A549 (cell line): ENCODE measurements around the gene NR1D1. TPM values are rescaled to one million over a fixed set of nuclear protein-coding genes. Genes with fewer than 3 reads are reported as not detected.

ENCODE experiments used
- ATAC-seq, 2 experiments: fragments of 200-7000 bp in 1 of 2; fragments of >200 bp in 1 of 2; cut with Nextera tagmentation in 1 of 2; cut with Tn5 transposase in 1 of 2; 3 replicates each; pipeline versions ENCODE4 v1.8.0 to v1.9.1; 2018 to 2020; ENCODE audit warnings: mild to moderate bottlenecking in 1 of 2, moderate library complexity in 1 of 2
- CTCF ChIA-PET: fragments of 300-600 bp; sonication (Branson Sonifier 250); formaldehyde crosslinking; extraction: SDS; loops from one replicate; lab custom pipeline; 2021; ENCODE audit warnings: antibody characterized with exemption, inconsistent platforms; lab: Yijun Ruan, JAX
- POLR2A ChIA-PET: fragments of 350-600 bp; formaldehyde crosslinking; extraction: SDS; loops from one replicate; lab custom pipeline; 2021; ENCODE audit warnings: antibody characterized with exemption, inconsistent platforms; lab: Yijun Ruan, JAX
- DNase-seq, 2 experiments: peaks; one replicate each; pipeline versions ENCODE4 v3.0.0 to v3.0.0-alpha.2; 2011 to 2016; ENCODE audit warnings: low read depth in 1 of 2, low spot score in 1 of 2
- FAIRE-seq: peaks from 2 replicates; lab custom pipeline; 2011; peaks lifted over from hg19 to GRCh38; lab: Jason Lieb, UNC
- H3K27ac ChIP-seq, 2 experiments: fragments of >200 bp; sonication (Bioruptor Twin); formaldehyde crosslinking; 3 replicates each; pipeline ENCODE4 v1.5.1; 2016 to 2017
- H3K4me1 ChIP-seq: fragments of >200 bp; sonication (Bioruptor Twin); formaldehyde crosslinking; 3 replicates; pipeline ENCODE4 v1.6.1; 2016
- H3K4me2 ChIP-seq: fragments of >200 bp; sonication (Bioruptor Twin); formaldehyde crosslinking; 3 replicates; pipeline ENCODE4 v1.6.1; 2016
- H3K4me3 ChIP-seq: fragments of >200 bp; sonication (Bioruptor Twin); formaldehyde crosslinking; 3 replicates; pipeline ENCODE4 v1.5.1; 2016
- H3K9me3 ChIP-seq: fragments of >200 bp; sonication (Bioruptor Twin); formaldehyde crosslinking; 3 replicates; pipeline ENCODE4 v1.6.1; 2016
- CBX8 ChIP-seq: fragments of 200-600 bp; sonication (generic); IDR thresholded peaks from 2 replicates; pipeline ENCODE4 v1.6.1; 2016
- CEBPB ChIP-seq, 2 experiments: fragments of >200 bp in 1 of 2; sonication (Bioruptor Twin) in 1 of 2; formaldehyde crosslinking in 1 of 2; IDR thresholded peaks; 2 replicates each; pipeline ENCODE4 v1.6.1; 2012 to 2016
- CHD2 ChIP-seq: fragments of 150-350 bp; IDR thresholded peaks from 2 replicates; pipeline ENCODE4 v1.6.1; 2014; ENCODE audit warnings: low read length; ENCODE audit not compliant: partially characterized antibody
- CHD4 ChIP-seq: fragments of 200-600 bp; sonication (generic); IDR thresholded peaks from 2 replicates; pipeline ENCODE4 v1.6.1; 2016; ENCODE audit warnings: antibody characterized with exemption, mild to moderate bottlenecking, borderline replicate concordance
- E2F6 ChIP-seq: IDR thresholded peaks from 2 replicates; pipeline ENCODE4 v1.6.1; 2012; ENCODE audit warnings: low read depth, borderline replicate concordance
- EHMT2 ChIP-seq: fragments of 200-600 bp; sonication (generic); IDR thresholded peaks from 2 replicates; pipeline ENCODE4 v1.6.1; 2016; ENCODE audit warnings: antibody characterized with exemption, low read depth, mild to moderate bottlenecking, moderate library complexity
- FOSB ChIP-seq: fragments of 250-450 bp; sonication (Bioruptor Pico); IDR thresholded peaks from 2 replicates; pipeline ENCODE4 v1.5.0; 2020; ENCODE audit warnings: mild to moderate bottlenecking, moderate library complexity
- GATA3 ChIP-seq: IDR thresholded peaks from 2 replicates; pipeline ENCODE4 v1.6.1; 2012; ENCODE audit warnings: borderline replicate concordance
- HMGXB4 ChIP-seq: fragments of 250-450 bp; sonication (Bioruptor Pico); IDR thresholded peaks from 2 replicates; pipeline ENCODE4 v1.5.0; 2021; ENCODE audit warnings: mild to moderate bottlenecking, moderate library complexity, borderline replicate concordance
- HOXB13 ChIP-seq: fragments of 250-450 bp; sonication (Bioruptor Pico); IDR thresholded peaks from 2 replicates; pipeline ENCODE4 v1.5.0; 2020; ENCODE audit warnings: low read depth, mild to moderate bottlenecking, moderate library complexity
- KDM1A ChIP-seq: fragments of 200-600 bp; sonication (generic); IDR thresholded peaks from 2 replicates; pipeline ENCODE4 v1.6.1; 2016; ENCODE audit warnings: low read depth, mild to moderate bottlenecking
- KDM5A ChIP-seq: fragments of 200-600 bp; sonication (generic); IDR thresholded peaks from 2 replicates; pipeline ENCODE4 v1.6.1; 2016; ENCODE audit warnings: antibody characterized with exemption, mild to moderate bottlenecking
- MAX ChIP-seq: IDR thresholded peaks from 2 replicates; pipeline ENCODE4 v1.6.1; 2012
- PBX3 ChIP-seq: IDR thresholded peaks from 2 replicates; pipeline ENCODE4 v1.6.1; 2012
- RCOR1 ChIP-seq: fragments of 150-350 bp; IDR thresholded peaks from 2 replicates; pipeline ENCODE4 v1.6.1; 2014; ENCODE audit warnings: antibody characterized with exemption, low read length, low read depth
- RFX5 ChIP-seq: fragments of 450-650 bp; IDR thresholded peaks from 2 replicates; pipeline ENCODE4 v1.7.1; 2014; ENCODE audit warnings: antibody characterized with exemption, mild to moderate bottlenecking, moderate library complexity
- SREBF2 ChIP-seq: fragments of 450-650 bp; IDR thresholded peaks from 2 replicates; pipeline ENCODE4 v1.6.1; 2014; ENCODE audit warnings: mild to moderate bottlenecking, moderate library complexity
- TP53 ChIP-seq: fragments of 250-450 bp; sonication (Bioruptor Pico); IDR thresholded peaks from 2 replicates; pipeline ENCODE4 v1.5.0; 2021; ENCODE audit warnings: mild to moderate bottlenecking, moderate library complexity
- ZFP36 ChIP-seq: fragments of 450-650 bp; IDR thresholded peaks from 2 replicates; pipeline ENCODE4 v1.6.1; 2014; ENCODE audit warnings: borderline replicate concordance; ENCODE audit not compliant: partially characterized antibody
- ZNF302 ChIP-seq: fragments of 250-450 bp; sonication (Bioruptor Pico); IDR thresholded peaks from 2 replicates; pipeline ENCODE4 v1.9.0; 2021; ENCODE audit warnings: inconsistent platforms, mild to moderate bottlenecking, moderate library complexity
- ZSCAN20 ChIP-seq: fragments of 250-450 bp; sonication (Bioruptor Pico); IDR thresholded peaks from 2 replicates; pipeline ENCODE4 v1.8.0; 2022; ENCODE audit warnings: mild to moderate bottlenecking, moderate library complexity
- WGBS: methylation state at CpG from one replicate; pipeline ENCODE4 v1.1.6; 2017; ENCODE audit errors: missing lambda C conversion rate; 5-methylcytosine and 5-hydroxymethylcytosine counted together
- polyA plus RNA-seq, 4 experiments: library from polyadenylated mRNA; depleted of rRNA in 3 of 4; stranded (reverse); fragments of >200 nt; fragmentation: RNase III in 1 of 4; extraction: RNeasy Plus Mini Kit Qiagen cat#74134 plus additional on column Dnase treatment in 1 of 4; gene quantifications; 2 replicates in 3 of 4; 3 replicates in 1 of 4; pipeline ENCODE4 v1.2.3, GENCODE V29; 2011 to 2017

Gene NR1D1
- polyA plus RNA-seq, 2 of the 4 experiments (the other 2 are of a cell fraction): 1.2 to 4.4 TPM

- peak; percentile 93 for TF ChIP-seq E2F6
- TF ChIP-seq PBX3: peak; percentile 64; the same call in 1 of the 2 replicates
- TF ChIP-seq CHD4: no peak
- TF ChIP-seq KDM5A: no peak
- TF ChIP-seq ZFP36: no peak
- no peak for TF ChIP-seq RCOR1
- no peak for TF ChIP-seq EHMT2
- peak; percentile 79; the same call in 1 of the 2 replicates for TF ChIP-seq TP53
- no peak for TF ChIP-seq FOSB
- TF ChIP-seq ZNF302: peak; percentile 60; the same call in 1 of the 2 replicates
Observed at GRCh38 chr17:40113110-40113906, 12.9 kb upstream of the NR1D1 start (continued).

- DNase-seq: no peak
- peak overlapping the region; percentile 87 for H3K4me2 ChIP-seq
- H3K27ac ChIP-seq: peak overlapping the region; percentile 67 to 93
- TF ChIP-seq CHD2 (no peak), EHMT2 (no peak), SREBF2 (no peak), CEBPB (IDR thresholded peaks at IDR 0.05) (no peak)
- 0 out of 6 replicates have a peak, but pooled peaks of 1 of the 2 experiments have one; percentile 1 for ATAC-seq
- no peak for FAIRE-seq
- H3K4me1 ChIP-seq: peaks cover 59% of the 10 kb centered on the region
- CTCF ChIA-PET: interaction anchor here (0.5 to 9.4 kb wide), 43 partner anchors 12 to 594 kb away, joined by 3 to 228 read pairs (median 10); partner anchors contain the start of genes CASC3, CSF3, MED24 and MSL1
- POLR2A ChIA-PET: interaction anchor here (0.7 to 7.9 kb wide), 20 partner anchors 8 to 350 kb away, joined by 3 to 173 read pairs (median 6); partner anchors contain the start of genes CASC3, CSF3, MED24 and MSL1
- 59% methylated on average over 4 of the region's 4 CpGs for WGBS
- H3K9me3 ChIP-seq: no peaks in the 10 kb centered on the region
- no peak overlapping the region for H3K4me3 ChIP-seq
Observed at GRCh38 chr17:40112718-40113109, 12.3 kb upstream of the NR1D1 start.

GRCh38 chr17:40112191-40112711, 11.9 kb upstream of the NR1D1 start:
- Histone ChIP-seq H3K4me2 (peak overlapping the region; percentile 87), H3K4me3 (no peak overlapping the region)
- no peak for FAIRE-seq
- CTCF ChIA-PET: interaction anchor here (0.6 to 9.4 kb wide), 42 partner anchors 9 to 195 kb away, joined by 3 to 228 read pairs (median 10); partner anchors contain the start of genes CASC3, CDC6, CSF3 and MED24
- TF ChIP-seq HMGXB4 (CRISPR knock-in tag) (no peak), ZSCAN20 (CRISPR knock-in tag) (no peak), MAX (no peak), RFX5 (no peak), CBX8 (no peak), KDM1A (no peak), SREBF2 (no peak), HOXB13 (no peak), GATA3 (no peak)
- TF ChIP-seq, all 56 proteins: peak for 0
- DNase-seq (no peak), ATAC-seq (no peak)
- H3K4me1 ChIP-seq: peaks cover 60% of the 10 kb centered on the region
- peak overlapping the region; percentile 67 to 93 for H3K27ac ChIP-seq
- H3K9me3 ChIP-seq: no peaks in the 10 kb centered on the region
- POLR2A ChIA-PET: interaction anchor here (1.0 to 7.9 kb wide), 12 partner anchors 9 to 146 kb away, joined by 3 to 173 read pairs (median 10); partner anchors contain the start of genes CASC3, CSF3, MED24 and MSL1
- WGBS: 6% methylated on average over 2 of the region's 2 CpGs
